HEK293T (cell line): ENCODE measurements around the gene POLD2.

ENCODE experiments used
- CTCF ChIA-PET: fragments of 350-600 bp; formaldehyde crosslinking; extraction: SDS; loops from one replicate; lab custom pipeline; 2021; ENCODE audit warnings: antibody characterized with exemption, inconsistent platforms; lab: Yijun Ruan, JAX
- POLR2A ChIA-PET: fragments of 350-600 bp; formaldehyde crosslinking; extraction: SDS; loops from one replicate; lab custom pipeline; 2020; ENCODE audit warnings: antibody characterized with exemption, inconsistent platforms; lab: Yijun Ruan, JAX
- DNase-seq: peaks from one replicate; pipeline ENCODE4 v3.0.0; 2012; ENCODE audit warnings: mixed read lengths; ENCODE audit errors: extremely low spot score
- ARNT ChIP-seq: fragments of 450-650 bp; IDR thresholded peaks from 2 replicates; pipeline ENCODE4 v1.6.1; 2017; ENCODE audit warnings: mild to moderate bottlenecking
- BHLHE40 ChIP-seq: fragments of 450-650 bp; IDR thresholded peaks from 2 replicates; pipeline ENCODE4 v1.6.1; 2016; ENCODE audit warnings: mild to moderate bottlenecking, moderate library complexity, borderline replicate concordance
- CTBP1 ChIP-seq: fragments of 450-650 bp; IDR thresholded peaks from 2 replicates; pipeline ENCODE4 v1.6.1; 2016; ENCODE audit warnings: borderline replicate concordance
- ELF4 ChIP-seq: fragments of 450-650 bp; IDR thresholded peaks from 2 replicates; pipeline ENCODE4 v1.6.1; 2017; ENCODE audit warnings: antibody characterized with exemption
- FOXA1 ChIP-seq: fragments of 450-650 bp; IDR thresholded peaks from 2 replicates; pipeline ENCODE4 v1.6.1; 2016; ENCODE audit warnings: mild to moderate bottlenecking
- FOXK2 ChIP-seq: fragments of 450-650 bp; IDR thresholded peaks from 2 replicates; pipeline ENCODE4 v1.6.1; 2016; ENCODE audit warnings: mild to moderate bottlenecking
- FOXM1 ChIP-seq: fragments of 450-650 bp; IDR thresholded peaks from 2 replicates; pipeline ENCODE4 v1.6.1; 2017; ENCODE audit warnings: mild to moderate bottlenecking, borderline replicate concordance
- HDGF ChIP-seq: fragments of 450-650 bp; IDR thresholded peaks from 2 replicates; pipeline ENCODE4 v1.6.1; 2017; ENCODE audit warnings: antibody characterized with exemption, borderline replicate concordance
- L3MBTL2 ChIP-seq: fragments of 450-650 bp; conservative IDR thresholded peaks from 2 replicates; pipeline ENCODE4 v1.6.1; 2016; ENCODE audit warnings: mild to moderate bottlenecking
- LEF1 ChIP-seq: fragments of 450-650 bp; IDR thresholded peaks from 2 replicates; pipeline ENCODE4 v1.6.1; 2017; ENCODE audit warnings: mild to moderate bottlenecking, borderline replicate concordance
- NFRKB ChIP-seq: fragments of 450-650 bp; IDR thresholded peaks from 2 replicates; pipeline ENCODE4 v1.6.1; 2016; ENCODE audit warnings: mild to moderate bottlenecking, moderate library complexity
- PKNOX1 ChIP-seq: fragments of 450-650 bp; IDR thresholded peaks from 2 replicates; pipeline ENCODE4 v1.6.1; 2016
- SP1 ChIP-seq: fragments of 450-650 bp; IDR thresholded peaks from 2 replicates; pipeline ENCODE4 v1.6.1; 2017
- SUZ12 ChIP-seq: fragments of 450-650 bp; IDR thresholded peaks from 2 replicates; pipeline ENCODE4 v1.6.1; 2016; ENCODE audit warnings: mild to moderate bottlenecking
- TARDBP ChIP-seq: fragments of 450-650 bp; IDR thresholded peaks from 2 replicates; pipeline ENCODE4 v1.6.1; 2016
- ZNF384 ChIP-seq: fragments of 450-650 bp; IDR thresholded peaks from 2 replicates; pipeline ENCODE4 v1.6.1; 2016

The POLD2 gene

GRCh38 chr7:44141221-44141850 is 18.0 kb upstream of the POLD2 start, which contains the start of gene MYL7:
MYL7 (minus strand) TSS chr7:44141332; CDS start chr7:44141305, 27 bp downstream.
- ChIA-PET CTCF (no interaction called here), POLR2A (interaction anchor here (1.3 kb wide), 1 partner anchor 18 kb away, joined by 5 read pairs; the partner anchor contains the start of gene POLD2)
- TF ChIP-seq ELF4 (no peak), L3MBTL2 (no peak), FOXM1 (no peak), FOXA1 (no peak), ARNT (no peak), SP1 (no peak)
- no peak for DNase-seq

GRCh38 chr7:44140341-44140740 is 17.0 kb upstream of the POLD2 start:
- TF ChIP-seq L3MBTL2 (no peak), NFRKB (no peak), FOXA1 (no peak), HDGF (no peak), ZNF384 (no peak), LEF1 (no peak)
- POLR2A ChIA-PET: no interaction called here
- CTCF ChIA-PET: no interaction called here
- no peak for DNase-seq

- POLR2A ChIA-PET: no interaction called here
- CTCF ChIA-PET: no interaction called here
- TF ChIP-seq FOXK2: no peak
- TF ChIP-seq ELF4: no peak
- no peak for TF ChIP-seq CTBP1
- no peak for TF ChIP-seq NFRKB
- TF ChIP-seq L3MBTL2: no peak
- no peak for TF ChIP-seq SP1
- no peak for DNase-seq
Measured at GRCh38 chr7:44139311-44140010, 16.1 kb upstream of the POLD2 start.

GRCh38 chr7:44138698-44139097 is 15.3 kb upstream of the POLD2 start:
- TF ChIP-seq FOXM1: no peak
- TF ChIP-seq TARDBP: no peak
- TF ChIP-seq L3MBTL2: no peak
- no peak for TF ChIP-seq ELF4
- TF ChIP-seq ARNT: no peak
- TF ChIP-seq SP1: no peak
- TF ChIP-seq SUZ12: no peak
- DNase-seq: no peak
- POLR2A ChIA-PET: interaction anchor here (1.3 kb wide), 1 partner anchor 16 kb away, joined by 3 read pairs; no protein-coding TSS in a partner anchor
- CTCF ChIA-PET: no interaction called here

GRCh38 chr7:44136731-44137130 is 13.4 kb upstream of the POLD2 start:
- ChIA-PET CTCF (no interaction called here), POLR2A (interaction anchor here (1.3 kb wide), 1 partner anchor 92 kb away, joined by 3 read pairs; the partner anchor contains the start of gene DBNL)

GRCh38 chr7:44134943-44135628 is 11.7 kb upstream of the POLD2 start:
- ChIA-PET CTCF (no interaction called here), POLR2A (interaction anchor here (1.2 kb wide), 1 partner anchor 12 kb away, joined by 4 read pairs; the partner anchor contains the start of gene POLD2)
- TF ChIP-seq ZNF384: no peak
- no peak for TF ChIP-seq CTBP1
- no peak for TF ChIP-seq ELF4
- TF ChIP-seq FOXA1: no peak
- no peak for TF ChIP-seq SP1
- TF ChIP-seq HDGF: no peak
- TF ChIP-seq LEF1: no peak
- no peak for TF ChIP-seq TARDBP
- no peak for TF ChIP-seq NFRKB
- no peak for TF ChIP-seq PKNOX1
- no peak for TF ChIP-seq SUZ12
- TF ChIP-seq ARNT: no peak
- DNase-seq: no peak

More at GRCh38 chr7:44136731-44137130, 13.4 kb upstream of the POLD2 start:
- no peak for TF ChIP-seq SUZ12
- TF ChIP-seq ELF4: no peak
- no peak for TF ChIP-seq HDGF
- TF ChIP-seq FOXM1: no peak
- TF ChIP-seq SP1: no peak
- no peak for TF ChIP-seq FOXA1
- TF ChIP-seq FOXK2: no peak
- no peak for TF ChIP-seq TARDBP
- TF ChIP-seq PKNOX1: no peak
- no peak for TF ChIP-seq CTBP1
- TF ChIP-seq L3MBTL2: no peak
- no peak for TF ChIP-seq LEF1
- TF ChIP-seq NFRKB: no peak
- TF ChIP-seq ARNT: no peak
- no peak for TF ChIP-seq BHLHE40
- TF ChIP-seq ZNF384: no peak
- DNase-seq: no peak
